ENCODE measurements around the gene RNF187. TPM values are rescaled to one million over a fixed set of nuclear protein-coding genes. Genes with fewer than 3 reads are reported as not detected.

Gene RNF187
- 38.7 and 50.7 TPM in 2 replicates for total RNA-seq

DNA sequence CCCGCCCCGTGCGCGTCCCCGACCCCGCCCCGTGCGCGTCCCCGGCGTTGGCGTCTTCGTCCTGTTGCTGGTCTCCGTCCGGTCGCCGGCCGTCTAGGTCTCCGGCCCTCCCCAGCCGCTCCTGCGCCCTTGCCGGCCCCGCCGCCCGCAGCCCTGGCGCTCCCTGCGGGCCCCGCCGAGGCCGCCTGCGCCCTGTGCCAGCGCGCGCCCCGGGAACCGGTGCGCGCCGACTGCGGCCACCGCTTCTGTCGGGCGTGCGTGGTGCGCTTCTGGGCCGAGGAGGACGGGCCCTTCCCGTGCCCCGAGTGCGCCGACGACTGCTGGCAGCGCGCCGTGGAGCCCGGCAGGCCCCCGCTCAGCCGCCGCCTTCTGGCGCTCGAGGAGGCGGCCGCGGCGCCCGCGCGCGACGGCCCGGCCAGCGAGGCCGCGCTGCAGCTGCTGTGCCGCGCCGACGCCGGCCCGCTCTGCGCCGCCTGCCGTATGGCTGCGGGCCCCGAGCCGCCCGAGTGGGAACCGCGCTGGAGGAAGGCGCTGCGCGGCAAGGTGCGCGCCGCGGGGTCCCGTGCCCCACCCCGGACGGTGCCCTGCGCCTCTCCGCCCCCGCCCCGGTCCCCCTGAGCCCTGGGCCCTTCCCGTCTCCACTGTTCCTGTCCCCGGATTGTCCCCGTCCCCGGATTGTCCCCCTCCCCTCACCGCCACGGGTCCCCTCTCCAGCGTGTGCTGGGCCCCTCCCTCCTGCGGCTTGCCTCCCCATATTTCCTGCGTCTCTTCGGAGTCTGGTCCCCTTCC is at the start of gene RNF187:
Gene RNF187 (plus strand): TSS at position 47 of the 789 bp plus-strand sequence.

Other genes with a start within 250 kb of the RNF187 start
- 11.0 and 22.6 TPM in 2 replicates for gene TRIM11, start 80.5 kb upstream of the RNF187 start, total RNA-seq
- gene TRIM17, start 70.5 kb upstream of the RNF187 start, total RNA-seq, result under 0.01 TPM in 1 of 2 replicates, not detected in the other
- gene RHOU, start 248.1 kb downstream of the RNF187 start, total RNA-seq, result under 0.01 and 1.1 TPM in 2 replicates

Measured in regular cardiac myocyte (primary cell).